ENCODE results near the gene RAB6B.

The RAB6B gene

DNA sequence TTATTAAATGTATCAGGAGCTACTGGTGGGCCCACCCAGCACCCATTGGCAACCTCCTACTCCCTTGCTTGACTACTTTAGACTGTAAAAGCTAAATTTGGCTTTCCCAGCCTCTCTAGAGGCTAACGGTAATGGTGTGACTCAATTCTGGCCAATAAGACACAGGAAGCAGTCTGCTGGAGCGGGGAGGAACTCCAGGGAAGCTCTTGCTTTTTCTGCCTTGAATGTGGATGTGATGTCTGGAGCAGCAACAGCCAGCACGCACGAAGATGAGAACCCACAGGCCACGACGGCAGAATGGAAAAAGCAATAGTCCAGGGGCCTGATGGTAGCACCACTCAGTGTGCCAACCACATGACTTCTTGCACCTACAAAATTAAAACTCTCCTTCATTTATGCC, 39.9 kb downstream of the RAB6B start:
- DNase-seq = no peak

DNA sequence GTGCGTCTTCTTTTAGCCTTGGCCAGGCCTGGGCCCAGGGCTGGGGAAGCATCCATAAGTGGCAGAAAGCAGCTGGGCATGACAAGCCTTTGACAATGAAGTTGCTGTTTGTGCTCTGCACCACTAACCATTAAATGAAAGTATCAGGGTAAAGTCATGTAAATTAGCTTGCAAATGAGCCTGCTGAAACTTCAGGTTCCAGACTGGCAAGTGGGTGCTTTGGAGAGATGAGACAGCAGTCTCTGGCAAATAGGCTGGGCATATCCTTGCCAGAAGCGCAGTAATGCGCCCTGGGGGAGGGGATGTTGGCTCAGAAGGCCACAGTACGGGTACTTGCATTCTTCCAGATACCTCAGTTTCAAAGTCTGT, 40.7 kb downstream of the RAB6B start:
- DNase-seq = no peak

DNA sequence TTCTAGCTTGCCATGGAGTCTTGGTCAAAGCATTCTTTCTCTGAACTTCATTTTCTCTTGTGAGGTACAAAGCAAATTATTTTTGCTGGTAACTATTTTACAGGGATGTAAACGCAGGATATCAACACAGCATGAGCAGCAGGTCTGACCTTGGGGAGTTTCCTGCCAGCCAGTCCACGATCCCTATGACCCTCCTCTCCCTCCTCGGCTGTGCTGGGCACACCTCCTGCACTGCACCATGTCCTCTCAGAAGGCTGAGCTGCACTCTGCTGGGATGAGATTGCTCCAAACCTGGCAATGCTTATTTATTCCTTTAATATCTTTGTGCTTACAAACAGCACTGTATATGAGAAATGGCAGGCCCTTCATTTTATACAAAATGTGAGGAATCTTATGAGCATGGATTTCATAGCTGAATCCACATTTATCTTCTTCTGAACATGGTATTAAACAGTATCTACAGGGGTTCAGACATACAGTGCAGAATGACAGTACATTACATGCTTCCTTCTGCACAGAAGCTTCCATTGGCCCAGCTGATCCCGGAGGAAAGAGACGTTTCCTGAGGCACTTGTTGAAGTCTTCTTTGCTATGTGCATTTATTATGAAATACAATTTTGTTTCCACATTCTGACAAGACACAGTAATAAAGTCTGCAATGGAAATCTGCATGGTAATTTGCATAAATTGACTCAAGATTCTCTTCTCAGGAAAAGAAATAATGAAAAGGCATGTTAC, 41.2 kb downstream of the RAB6B start:
- no peak for DNase-seq

DNA sequence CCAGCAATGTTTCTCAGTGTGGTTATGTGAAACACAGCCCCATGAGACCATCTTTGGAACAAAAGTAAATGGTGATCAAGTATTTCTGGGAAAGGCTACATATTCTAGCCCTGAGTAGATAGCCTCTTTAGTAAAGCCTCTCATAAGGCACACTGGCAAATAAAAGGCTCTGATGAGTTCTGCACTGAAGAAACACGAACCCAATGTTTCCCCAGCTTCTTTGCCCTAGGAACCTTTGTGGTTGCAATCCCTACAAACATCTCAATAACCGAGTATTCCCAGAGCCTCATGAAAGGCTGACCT, 41.8 kb downstream of the RAB6B start:
- no peak for DNase-seq

DNA sequence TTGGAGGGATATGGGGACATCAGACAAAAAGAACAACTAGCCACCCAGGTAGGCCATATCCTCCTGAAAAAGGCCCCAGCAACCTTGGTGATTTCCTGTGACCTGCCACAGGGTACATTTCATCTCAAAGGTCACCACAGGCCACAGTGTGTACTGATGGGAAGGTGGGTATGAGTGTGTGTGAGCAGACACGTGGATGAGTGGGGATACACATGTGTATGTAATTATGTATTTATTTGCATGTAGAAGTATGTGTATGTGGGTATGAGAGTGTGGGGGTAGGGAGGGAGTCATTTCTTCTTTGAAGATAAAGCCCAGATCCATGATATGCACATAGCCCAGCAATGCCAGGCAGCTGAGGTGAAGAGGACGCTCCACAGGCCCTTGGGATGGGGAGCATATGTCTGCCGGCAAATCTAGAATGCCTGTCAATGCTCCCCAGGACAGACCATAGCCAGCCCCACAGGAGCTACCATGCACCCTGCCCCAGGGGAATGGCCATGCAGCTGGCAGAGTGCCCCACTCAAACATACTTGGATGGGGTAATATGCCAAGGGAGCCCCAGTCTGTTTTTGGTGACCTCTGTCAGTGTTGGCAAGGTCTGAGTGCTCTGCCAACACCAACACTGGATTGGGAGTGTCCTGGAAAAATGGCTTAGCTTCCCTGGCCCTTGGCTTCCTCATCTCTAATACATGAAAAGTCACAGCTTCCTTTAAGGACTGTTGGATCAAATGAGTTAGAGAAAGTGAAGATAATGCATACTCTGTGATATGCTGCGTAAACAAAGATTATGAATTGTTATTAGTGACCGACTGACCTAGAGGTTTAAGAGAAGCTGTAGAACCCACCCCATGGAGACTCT, 42.4 kb downstream of the RAB6B start:
- DNase-seq = no peak

DNA sequence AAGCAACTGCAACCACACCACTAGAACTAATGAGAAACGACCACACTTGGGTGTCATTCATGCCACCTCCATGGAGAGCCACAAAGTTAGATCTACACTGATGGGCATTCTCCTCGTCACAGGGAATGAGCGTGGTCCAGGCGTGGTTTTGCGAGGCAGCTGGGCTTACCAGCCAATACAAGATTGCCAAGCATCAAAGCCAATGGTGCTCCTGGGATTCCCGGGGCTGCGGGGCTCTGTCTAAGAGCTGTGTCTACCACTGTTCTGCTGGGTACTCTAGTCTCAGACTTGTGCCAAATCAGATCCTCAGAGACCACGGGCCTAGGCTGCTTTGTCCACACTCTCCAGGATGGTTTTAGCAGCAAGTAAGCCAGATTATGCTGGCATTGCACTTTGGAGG, 43.8 kb downstream of the RAB6B start:
- DNase-seq = no peak

DNA sequence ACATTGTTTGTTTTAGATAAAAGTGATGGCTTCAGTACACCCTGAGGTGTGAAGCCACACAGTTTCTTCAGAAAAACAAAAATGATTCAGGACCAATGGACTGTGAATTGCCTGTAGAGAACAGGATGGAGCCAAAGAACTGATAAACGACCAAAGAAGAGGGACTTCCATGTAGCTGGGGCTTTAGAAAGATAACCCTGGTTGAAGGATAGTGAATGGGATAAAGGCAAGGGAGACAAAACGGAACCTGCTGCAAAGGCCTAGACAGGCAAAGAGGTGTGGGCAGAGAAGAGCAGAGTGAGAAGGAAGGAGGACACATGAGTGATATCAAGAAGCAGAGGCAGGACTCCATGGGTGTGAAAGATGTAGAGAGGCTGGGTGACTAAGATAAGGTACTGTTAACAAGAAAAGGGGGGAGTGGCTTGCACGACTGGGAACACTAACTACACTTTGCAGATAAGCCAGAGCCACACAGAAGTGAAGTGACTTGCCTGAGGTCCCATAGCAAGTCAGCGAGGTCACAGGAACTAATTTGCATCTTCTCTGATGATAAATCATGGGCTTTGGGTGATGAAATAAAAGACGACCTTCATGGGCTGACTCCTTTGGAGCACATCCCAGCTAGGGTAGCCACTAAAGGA, 44.3 kb downstream of the RAB6B start:
- DNase-seq = no peak

DNA sequence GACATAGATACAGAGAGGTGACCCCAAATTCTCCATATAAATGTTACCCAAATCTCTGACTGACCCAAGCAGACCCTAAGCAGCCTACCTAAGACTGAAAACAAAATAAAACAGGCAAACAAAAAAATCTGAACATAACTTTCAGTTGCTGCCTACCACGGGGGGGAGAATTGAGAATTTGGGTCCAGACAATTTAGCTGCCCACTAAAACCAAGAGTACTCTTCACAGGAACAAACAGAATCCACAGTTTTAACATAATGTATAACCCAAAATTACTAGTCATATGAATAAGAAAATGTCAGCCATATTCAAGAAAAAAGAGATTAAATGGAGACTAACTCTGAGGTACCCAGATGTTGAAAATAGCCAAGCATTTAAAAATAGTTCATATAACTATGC, 45.6 kb downstream of the RAB6B start:
- no peak for DNase-seq

DNA sequence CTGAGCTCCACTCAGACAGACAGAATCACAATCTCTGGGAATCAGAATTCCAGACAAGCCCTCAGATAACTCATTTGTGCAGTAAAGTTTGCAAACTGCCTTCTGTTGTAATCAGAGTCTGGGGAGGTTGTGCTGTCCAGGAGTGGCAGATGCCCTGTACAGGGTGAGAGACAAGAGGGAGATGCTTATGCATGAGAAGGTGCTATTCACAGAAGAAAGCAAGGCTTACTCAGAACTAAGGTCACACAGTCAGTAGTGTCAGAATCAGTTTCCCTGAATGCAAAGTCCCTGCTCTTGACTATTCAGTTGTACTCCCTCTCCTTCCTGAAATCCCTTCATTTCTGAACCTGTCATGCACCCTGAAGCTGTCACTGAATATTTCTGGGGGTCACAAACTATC, 46.3 kb downstream of the RAB6B start:
- DNase-seq = no peak

DNA sequence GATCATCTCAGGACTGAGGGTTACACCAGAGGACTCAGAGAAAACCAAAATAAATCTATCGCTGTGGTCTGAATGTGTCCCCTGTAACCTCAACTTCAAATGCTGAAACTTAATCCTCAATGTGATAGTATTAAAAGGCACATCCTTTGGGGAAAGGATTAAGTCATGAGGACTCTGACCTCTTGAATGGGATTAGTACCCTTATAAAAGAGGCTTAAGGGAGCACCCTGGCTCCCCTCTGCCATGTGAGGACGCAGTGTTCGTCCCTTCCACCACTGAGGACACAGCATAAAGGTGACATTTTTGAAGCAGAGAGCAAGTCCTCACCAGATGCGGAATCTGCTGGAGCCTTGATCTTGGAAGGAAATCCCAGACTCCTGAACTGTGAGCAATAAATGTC, 50.6 kb downstream of the RAB6B start:
- no peak for DNase-seq

DNA sequence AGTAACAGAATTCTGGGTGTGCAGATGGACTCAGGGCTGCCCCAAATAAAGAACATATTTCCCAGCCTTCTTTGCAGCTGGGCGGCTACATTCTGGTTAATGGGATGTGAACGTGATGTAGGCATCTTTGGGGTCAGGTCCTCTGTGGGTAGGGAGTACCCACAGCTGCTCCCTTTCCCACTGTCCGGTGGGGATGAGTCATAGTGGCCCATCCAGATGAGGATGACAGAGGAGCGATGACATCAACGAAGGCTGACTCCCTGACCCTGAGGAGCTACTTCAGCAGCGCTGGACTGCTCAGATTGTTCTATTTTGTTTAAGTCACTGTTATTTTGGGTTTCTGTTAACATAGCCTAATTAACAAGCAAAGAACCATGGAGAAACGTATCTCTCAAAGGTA, 52.0 kb downstream of the RAB6B start:
- no peak for DNase-seq

DNA sequence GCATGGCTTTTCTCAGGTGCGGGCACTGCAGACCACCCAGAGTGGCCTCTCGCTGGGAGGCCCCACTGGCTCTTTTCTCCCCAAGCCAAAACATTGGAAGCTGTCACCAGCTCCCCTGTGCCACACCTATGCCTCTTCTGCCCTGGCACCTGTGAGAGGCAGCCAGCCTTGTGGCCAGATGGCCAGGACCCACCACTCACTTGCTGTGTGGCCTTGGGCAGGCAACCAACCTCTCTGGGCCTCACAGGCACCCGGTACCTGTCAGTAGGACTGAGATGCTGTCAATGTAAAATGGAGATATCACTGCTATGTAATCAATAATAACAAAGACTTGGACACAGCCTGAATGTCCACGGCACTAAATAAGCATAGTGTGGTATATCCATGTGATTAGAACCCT, 53.5 kb downstream of the RAB6B start:
- no peak for DNase-seq

DNA sequence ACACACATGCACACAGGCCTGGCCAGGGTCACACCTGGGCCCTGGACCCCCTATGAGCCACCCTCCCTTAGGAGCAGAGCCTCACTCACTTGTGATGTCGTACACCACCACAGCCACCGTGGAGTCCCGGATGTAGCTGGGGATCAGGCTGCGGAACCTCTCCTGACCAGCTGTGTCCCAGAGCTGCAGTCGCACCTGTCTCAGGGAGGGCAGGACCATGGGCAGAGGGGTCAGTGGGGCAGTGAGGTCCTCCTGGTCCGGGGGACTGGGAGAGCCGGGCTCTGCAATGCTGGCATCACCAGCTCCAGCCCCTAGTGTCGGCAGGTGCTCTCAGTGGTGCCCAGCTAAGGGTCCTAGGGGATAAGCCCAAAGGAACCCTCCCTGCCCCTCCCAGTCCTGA, 54.5 kb downstream of the RAB6B start:
- DNase-seq = no peak

DNA sequence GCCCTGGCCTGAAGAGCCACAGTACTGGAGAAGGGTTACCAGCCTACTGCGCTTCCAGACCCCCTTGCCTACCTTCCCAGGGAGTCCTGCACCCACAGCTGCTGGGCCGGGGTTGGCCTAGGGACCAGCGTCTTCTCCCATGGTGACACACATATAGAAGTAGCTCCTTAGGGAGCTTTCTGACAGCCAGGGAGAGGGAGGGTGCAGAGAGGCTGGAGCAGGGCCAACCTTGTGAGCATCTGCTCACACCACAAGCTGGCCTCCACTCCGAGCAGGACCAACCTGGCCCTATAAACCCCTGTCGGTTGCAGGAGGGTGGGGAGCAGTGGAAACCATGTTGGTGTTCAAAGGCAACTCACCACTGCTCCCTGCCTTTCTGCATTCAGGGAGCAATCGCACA, 54.9 kb downstream of the RAB6B start:
- no peak for DNase-seq

DNA sequence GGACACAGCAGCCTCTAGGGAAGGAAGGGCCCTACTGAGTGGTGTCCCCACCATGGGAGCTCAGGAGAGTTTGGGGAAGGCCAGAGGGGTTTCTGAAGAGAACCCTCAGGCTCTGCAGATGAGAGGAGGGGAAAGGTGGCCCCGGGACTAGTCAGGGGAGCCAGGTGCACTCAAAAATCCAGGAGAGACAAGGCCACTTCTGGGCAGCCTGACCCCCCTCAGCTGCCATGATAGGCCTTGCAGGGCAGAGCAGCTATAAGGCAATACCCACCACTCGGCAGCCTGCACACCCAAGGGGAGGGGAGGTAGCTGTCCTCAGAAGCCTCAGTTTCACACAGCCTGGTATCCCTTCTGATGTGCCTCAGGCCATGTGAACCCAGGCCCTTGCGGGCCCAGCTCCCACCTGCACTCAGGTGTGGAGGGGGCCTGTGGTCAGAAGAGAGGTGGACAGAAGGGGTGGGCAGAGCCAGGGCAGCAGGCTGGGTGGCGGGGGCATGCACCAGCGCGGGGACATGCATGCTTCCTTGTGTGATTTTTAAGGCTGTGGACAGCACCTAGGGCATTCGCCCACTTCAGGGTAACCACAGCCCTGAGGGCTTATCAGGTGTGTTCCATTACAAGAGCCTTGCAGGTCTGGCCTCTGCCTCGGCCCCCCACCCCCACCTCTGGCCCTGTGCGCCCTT, 55.5 kb downstream of the RAB6B start:
- DNase-seq = no peak

DNA sequence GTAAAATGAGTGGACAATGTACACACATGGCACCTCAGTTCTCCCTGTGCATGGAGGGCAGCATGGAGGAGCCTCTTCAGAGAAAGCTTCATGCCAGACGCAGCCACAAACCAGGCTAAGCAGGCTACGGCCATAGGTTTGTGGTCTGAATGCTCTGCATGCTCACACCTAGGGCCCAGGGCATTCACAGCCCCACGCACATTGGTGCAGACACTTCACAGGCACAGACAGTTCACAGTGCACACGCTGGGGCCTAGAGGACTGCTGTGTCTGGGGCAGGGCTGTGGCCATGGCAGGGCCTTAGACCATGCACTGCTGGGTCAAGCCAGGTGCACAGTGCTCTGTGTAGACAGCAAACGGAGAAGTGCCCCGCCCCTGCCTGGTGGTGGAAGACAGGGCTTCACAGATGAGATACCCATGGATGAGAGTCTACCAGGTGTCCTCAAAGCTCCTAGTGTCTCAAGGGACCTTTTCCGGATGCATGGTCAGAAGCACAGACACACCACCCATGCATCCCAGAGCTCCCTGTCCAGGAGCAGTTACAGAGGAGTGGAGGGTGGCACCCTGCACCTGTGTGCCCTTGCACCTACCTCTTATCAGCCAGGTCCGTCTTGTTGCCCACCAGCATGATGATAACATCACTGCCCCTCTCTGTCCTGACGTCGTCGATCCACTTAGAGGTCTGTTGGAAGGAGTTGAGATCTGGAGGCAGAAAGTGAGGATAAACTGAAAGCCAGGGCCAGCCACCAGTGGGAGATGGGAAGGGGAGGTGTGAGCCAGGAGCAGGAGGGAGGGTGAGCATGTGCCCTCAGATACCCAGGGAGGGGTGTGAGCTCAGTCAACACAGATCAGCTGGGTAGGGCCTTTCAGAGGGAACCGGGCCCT, 56.5 kb downstream of the RAB6B start:
- no peak for DNase-seq

DNA sequence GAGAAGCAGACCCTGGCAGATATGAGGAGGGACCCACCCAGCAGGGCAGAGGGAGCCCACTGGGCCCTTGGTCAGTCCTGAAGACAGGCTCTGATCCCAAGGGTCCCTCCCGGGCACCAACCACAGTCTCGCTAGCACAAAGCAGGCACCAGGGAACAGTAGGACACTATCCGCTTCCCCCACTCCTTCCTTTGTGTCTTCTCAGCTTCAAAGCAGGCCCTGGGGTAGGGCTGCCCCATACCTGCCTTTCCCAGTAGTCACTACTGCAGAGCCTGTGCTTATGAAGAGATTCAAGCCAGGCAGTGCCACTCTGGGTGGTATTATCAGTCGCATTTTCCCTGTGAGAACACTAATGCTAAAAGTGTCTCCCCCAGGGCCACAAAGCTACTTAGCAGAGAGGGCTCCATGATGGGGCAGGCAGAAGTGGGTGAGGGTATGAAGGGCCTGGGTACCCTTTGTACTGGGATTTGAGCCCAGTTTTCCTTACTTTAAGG, 57.3 kb downstream of the RAB6B start:
- DNase-seq = no peak

DNA sequence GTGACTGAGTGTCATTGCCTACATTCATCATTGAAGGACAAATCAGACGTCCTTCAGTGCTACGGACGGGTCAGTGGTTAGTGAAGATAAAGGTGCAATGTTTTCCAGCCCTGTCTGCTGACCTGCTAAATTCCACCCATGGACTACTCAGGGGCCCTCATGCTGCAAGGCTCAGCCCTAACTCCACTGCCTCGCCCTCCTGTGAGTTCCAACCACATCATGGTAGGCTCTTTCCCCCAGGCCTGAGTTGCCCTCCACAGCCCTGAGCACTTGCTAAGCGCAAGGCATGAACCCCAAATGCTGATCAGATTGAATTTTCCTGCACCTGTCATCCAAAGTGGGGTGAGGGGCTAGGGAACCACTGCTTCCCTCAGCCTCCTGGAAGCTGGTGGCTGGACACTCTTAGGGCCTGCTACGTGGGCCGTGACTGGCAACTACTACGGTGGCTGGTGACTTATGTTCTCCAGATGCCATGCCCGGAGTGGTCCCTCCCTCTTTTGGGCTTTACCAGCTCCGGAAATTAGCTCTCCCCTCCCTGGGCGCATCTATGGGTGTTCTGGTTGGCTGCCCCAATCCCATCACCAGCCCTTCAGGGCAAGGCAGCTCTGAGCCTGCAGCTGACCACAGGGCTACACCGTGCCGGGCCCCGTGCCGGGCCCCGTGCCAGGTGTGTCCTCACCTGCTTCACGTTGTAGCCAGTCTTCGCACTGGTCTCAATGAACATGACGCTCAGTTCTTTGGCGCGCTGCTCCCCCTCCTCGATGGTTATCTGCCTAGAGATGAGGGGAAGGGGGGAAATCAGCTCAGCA, 58.0 kb downstream of the RAB6B start:
- no peak for DNase-seq

DNA sequence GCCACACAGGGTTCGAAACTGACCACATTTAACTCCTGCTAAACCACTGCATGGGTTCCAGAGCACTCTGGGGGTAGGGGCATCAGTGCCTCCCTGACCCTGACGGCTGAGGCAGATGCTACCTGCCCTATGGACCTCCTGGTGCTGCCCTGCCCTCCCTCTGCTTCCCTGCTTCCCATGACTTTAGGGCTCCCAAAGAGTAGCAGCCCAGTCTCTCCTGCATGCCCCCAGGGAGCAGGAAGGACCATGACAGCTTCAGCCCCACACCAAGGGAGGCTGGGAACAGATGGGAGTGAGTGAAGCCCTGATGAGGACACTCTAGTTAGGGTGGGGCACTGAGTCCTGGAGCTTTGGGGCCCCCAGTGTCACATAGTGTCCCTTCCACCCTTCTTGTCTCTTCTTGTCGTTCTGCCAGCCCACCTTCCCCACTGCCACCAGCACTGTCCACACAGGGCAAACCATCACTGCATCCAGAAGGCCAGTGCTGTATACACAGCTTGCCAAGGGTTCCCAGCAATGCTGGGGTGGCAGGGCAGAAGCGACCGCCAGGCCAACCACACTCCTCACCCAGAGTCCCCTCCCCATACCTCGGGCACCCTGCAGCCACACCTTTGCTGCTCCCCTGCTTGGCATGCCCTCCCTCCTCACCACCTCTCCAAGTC, 59.1 kb downstream of the RAB6B start:
- no peak for DNase-seq

DNA sequence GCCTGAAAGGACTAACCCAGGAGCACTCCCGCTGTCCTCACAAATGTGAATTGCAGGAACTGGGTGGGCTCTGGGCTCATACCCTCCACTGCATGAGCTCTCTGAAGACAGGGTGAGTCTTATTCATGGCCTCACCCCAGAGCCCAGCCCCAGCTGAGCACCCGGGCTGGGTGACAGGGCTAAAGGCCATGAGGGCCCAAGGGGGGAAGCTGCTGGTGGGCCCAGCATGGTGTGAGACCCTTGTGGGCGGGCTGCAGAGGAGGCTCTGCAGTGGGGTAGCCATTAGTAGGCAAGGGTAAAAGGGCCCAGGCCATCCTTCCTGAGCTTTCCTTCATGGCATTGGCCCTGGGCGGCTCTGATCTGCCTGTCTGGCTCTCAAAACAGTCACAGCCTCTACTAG, 59.7 kb downstream of the RAB6B start:
- no peak for DNase-seq

DNA sequence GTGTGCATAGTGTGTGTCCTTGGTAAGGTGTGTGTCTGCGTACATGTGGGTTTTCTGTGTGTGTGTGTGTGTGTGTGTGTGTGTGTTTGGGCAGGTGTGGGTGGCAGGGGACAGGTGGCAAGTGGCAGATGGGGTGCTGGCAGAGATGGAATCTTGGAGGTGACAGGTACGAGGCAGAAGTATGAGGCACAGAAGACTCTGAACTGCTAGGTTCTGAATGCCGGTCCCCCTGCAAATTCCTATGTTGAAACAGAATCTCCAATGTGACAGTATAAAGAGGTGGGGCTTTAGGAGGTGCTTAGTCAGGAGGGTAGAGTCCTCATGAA, 60.3 kb downstream of the RAB6B start:
- no peak for DNase-seq

Measured in CD4-positive, alpha-beta T cell treated with Interleukin-4 for 4 hours (primary cell).